A549 (cell line): ENCODE results near the gene POC1A. TPM values are rescaled to one million over a fixed set of nuclear protein-coding genes. Genes with fewer than 3 reads are reported as not detected.

ENCODE experiments used
- ATAC-seq, 2 experiments: fragments of 200-7000 bp in 1 of 2; fragments of >200 bp in 1 of 2; cut with Nextera tagmentation in 1 of 2; cut with Tn5 transposase in 1 of 2; 3 replicates each; pipeline versions ENCODE4 v1.8.0 to v1.9.1; 2018 to 2020; ENCODE audit warnings: mild to moderate bottlenecking in 1 of 2, moderate library complexity in 1 of 2
- CTCF ChIA-PET: fragments of 300-600 bp; sonication (Branson Sonifier 250); formaldehyde crosslinking; extraction: SDS; loops from one replicate; lab custom pipeline; 2021; ENCODE audit warnings: antibody characterized with exemption, inconsistent platforms; lab: Yijun Ruan, JAX
- POLR2A ChIA-PET: fragments of 350-600 bp; formaldehyde crosslinking; extraction: SDS; loops from one replicate; lab custom pipeline; 2021; ENCODE audit warnings: antibody characterized with exemption, inconsistent platforms; lab: Yijun Ruan, JAX
- DNase-seq, 2 experiments: peaks; one replicate each; pipeline versions ENCODE4 v3.0.0 to v3.0.0-alpha.2; 2011 to 2016; ENCODE audit warnings: low read depth in 1 of 2, low spot score in 1 of 2
- FAIRE-seq: peaks from 2 replicates; lab custom pipeline; 2011; peaks lifted over from hg19 to GRCh38; lab: Jason Lieb, UNC
- H3K27ac ChIP-seq, 2 experiments: fragments of >200 bp; sonication (Bioruptor Twin); formaldehyde crosslinking; 3 replicates each; pipeline ENCODE4 v1.5.1; 2016 to 2017
- H3K4me1 ChIP-seq: fragments of >200 bp; sonication (Bioruptor Twin); formaldehyde crosslinking; 3 replicates; pipeline ENCODE4 v1.6.1; 2016
- H3K4me2 ChIP-seq: fragments of >200 bp; sonication (Bioruptor Twin); formaldehyde crosslinking; 3 replicates; pipeline ENCODE4 v1.6.1; 2016
- H3K4me3 ChIP-seq: fragments of >200 bp; sonication (Bioruptor Twin); formaldehyde crosslinking; 3 replicates; pipeline ENCODE4 v1.5.1; 2016
- H3K9me3 ChIP-seq: fragments of >200 bp; sonication (Bioruptor Twin); formaldehyde crosslinking; 3 replicates; pipeline ENCODE4 v1.6.1; 2016
- BCL3 ChIP-seq: fragments of >200 bp; sonication (Bioruptor Twin); formaldehyde crosslinking; IDR thresholded peaks from 3 replicates; pipeline ENCODE4 v1.6.1; 2016
- CBX8 ChIP-seq: fragments of 200-600 bp; sonication (generic); IDR thresholded peaks from 2 replicates; pipeline ENCODE4 v1.6.1; 2016
- CHD4 ChIP-seq: fragments of 200-600 bp; sonication (generic); IDR thresholded peaks from 2 replicates; pipeline ENCODE4 v1.6.1; 2016; ENCODE audit warnings: antibody characterized with exemption, mild to moderate bottlenecking, borderline replicate concordance
- E2F6 ChIP-seq: IDR thresholded peaks from 2 replicates; pipeline ENCODE4 v1.6.1; 2012; ENCODE audit warnings: low read depth, borderline replicate concordance
- FOXS1 ChIP-seq: fragments of 250-450 bp; sonication (Bioruptor Pico); IDR thresholded peaks from 2 replicates; pipeline ENCODE4 v1.5.0; 2020; ENCODE audit warnings: mild to moderate bottlenecking, moderate library complexity
- GATA3 ChIP-seq: IDR thresholded peaks from 2 replicates; pipeline ENCODE4 v1.6.1; 2012; ENCODE audit warnings: borderline replicate concordance
- HEYL ChIP-seq: fragments of 250-450 bp; sonication (Bioruptor Pico); IDR thresholded peaks from 2 replicates; pipeline ENCODE4 v1.8.0; 2021; ENCODE audit warnings: mild to moderate bottlenecking, moderate library complexity
- HMGXB4 ChIP-seq: fragments of 250-450 bp; sonication (Bioruptor Pico); IDR thresholded peaks from 2 replicates; pipeline ENCODE4 v1.5.0; 2021; ENCODE audit warnings: mild to moderate bottlenecking, moderate library complexity, borderline replicate concordance
- HOXA7 ChIP-seq: fragments of 250-450 bp; sonication (Bioruptor Pico); IDR thresholded peaks from 2 replicates; pipeline ENCODE4 v1.5.0; 2020; ENCODE audit warnings: mild to moderate bottlenecking, moderate library complexity
- JUN ChIP-seq, 2 experiments: fragments of >200 bp; sonication (Bioruptor Twin); formaldehyde crosslinking; IDR thresholded peaks; 2 replicates in 1 of 2; 3 replicates in 1 of 2; pipeline ENCODE4 v1.6.1; 2016 to 2017
- JUNB ChIP-seq: fragments of >200 bp; sonication (Bioruptor Twin); formaldehyde crosslinking; IDR thresholded peaks from 2 replicates; pipeline ENCODE4 v1.6.1; 2016
- KDM1A ChIP-seq: fragments of 200-600 bp; sonication (generic); IDR thresholded peaks from 2 replicates; pipeline ENCODE4 v1.6.1; 2016; ENCODE audit warnings: low read depth, mild to moderate bottlenecking
- KDM5A ChIP-seq: fragments of 200-600 bp; sonication (generic); IDR thresholded peaks from 2 replicates; pipeline ENCODE4 v1.6.1; 2016; ENCODE audit warnings: antibody characterized with exemption, mild to moderate bottlenecking
- POLR2A ChIP-seq: IDR thresholded peaks from 2 replicates; pipeline ENCODE4 v1.6.1; 2012; ENCODE audit warnings: mild to moderate bottlenecking, low read length
- POLR2AphosphoS2 ChIP-seq: conservative IDR thresholded peaks from 2 replicates; pipeline ENCODE4 v1.6.1; 2012; ENCODE audit warnings: low read length, improper control_type of control experiment, inconsistent platforms
- RARB ChIP-seq: fragments of 250-450 bp; sonication (Bioruptor Pico); IDR thresholded peaks from 2 replicates; pipeline ENCODE4 v1.8.0; 2021; ENCODE audit warnings: mild to moderate bottlenecking, moderate library complexity
- REST ChIP-seq: fragments of 200-600 bp; sonication (generic); IDR thresholded peaks from 2 replicates; pipeline ENCODE4 v1.6.1; 2016; ENCODE audit warnings: antibody characterized with exemption, mild to moderate bottlenecking, moderate library complexity
- RNF2 ChIP-seq: fragments of 200-600 bp; sonication (generic); IDR thresholded peaks from 2 replicates; pipeline ENCODE4 v1.6.1; 2016; ENCODE audit warnings: low read depth, mild to moderate bottlenecking, antibody characterized with exemption, moderate library complexity, borderline replicate concordance
- TP53 ChIP-seq: fragments of 250-450 bp; sonication (Bioruptor Pico); IDR thresholded peaks from 2 replicates; pipeline ENCODE4 v1.5.0; 2021; ENCODE audit warnings: mild to moderate bottlenecking, moderate library complexity
- ZNF302 ChIP-seq: fragments of 250-450 bp; sonication (Bioruptor Pico); IDR thresholded peaks from 2 replicates; pipeline ENCODE4 v1.9.0; 2021; ENCODE audit warnings: inconsistent platforms, mild to moderate bottlenecking, moderate library complexity
- ZSCAN20 ChIP-seq: fragments of 250-450 bp; sonication (Bioruptor Pico); IDR thresholded peaks from 2 replicates; pipeline ENCODE4 v1.8.0; 2022; ENCODE audit warnings: mild to moderate bottlenecking, moderate library complexity
- WGBS: methylation state at CpG from one replicate; pipeline ENCODE4 v1.1.6; 2017; ENCODE audit errors: missing lambda C conversion rate; 5-methylcytosine and 5-hydroxymethylcytosine counted together
- polyA plus RNA-seq, 4 experiments: library from polyadenylated mRNA; depleted of rRNA in 3 of 4; stranded (reverse); fragments of >200 nt; fragmentation: RNase III in 1 of 4; extraction: RNeasy Plus Mini Kit Qiagen cat#74134 plus additional on column Dnase treatment in 1 of 4; gene quantifications; 2 replicates in 3 of 4; 3 replicates in 1 of 4; pipeline ENCODE4 v1.2.3, GENCODE V29; 2011 to 2017
- TF ChIP-seq, protein P1 (sequence below): IDR thresholded peaks from 2 replicates; pipeline ENCODE4 v1.6.1; 2012

The POC1A gene
- polyA plus RNA-seq, 2 of the 4 experiments (the other 2 are of a cell fraction) = 9.4 to 14.1 TPM

- Histone ChIP-seq H3K4me2 (no peak overlapping the region), H3K27ac (no peak overlapping the region), H3K4me1 (peaks cover 31% of the 10 kb centered on the region), H3K9me3 (no peaks in the 10 kb centered on the region), H3K4me3 (no peak overlapping the region)
- FAIRE-seq (no peak), DNase-seq (no peak), ATAC-seq (no peak)
- TF ChIP-seq KDM1A (no peak), TP53 (CRISPR knock-in tag) (no peak), KDM5A (no peak), REST (no peak), CHD4 (no peak), ZSCAN20 (CRISPR knock-in tag) (no peak), E2F6 (no peak), GATA3 (no peak), HOXA7 (CRISPR knock-in tag) (no peak), HMGXB4 (CRISPR knock-in tag) (no peak)
- ChIA-PET POLR2A (no interaction called here), CTCF (interaction anchor here (4.5 kb wide), 1 partner anchor 24 kb away, joined by 24 read pairs; no protein-coding TSS in a partner anchor)
- WGBS = 66% methylated on average over 10 of the region's 10 CpGs
Observed at GRCh38 chr3:52195823-52196331, 41.7 kb upstream of the POC1A start.

- CTCF ChIA-PET = interaction anchor here (4.5 kb wide), 1 partner anchor 25 kb away, joined by 24 read pairs; no protein-coding TSS in a partner anchor
- no peaks in the 10 kb centered on the region for H3K9me3 ChIP-seq
- H3K27ac ChIP-seq = no peak overlapping the region
- H3K4me1 ChIP-seq = peaks cover 31% of the 10 kb centered on the region
- ATAC-seq = no peak
- no peak for FAIRE-seq
- POLR2A ChIA-PET = interaction anchor here (0.6 kb wide), 1 partner anchor 210 kb away, joined by 3 read pairs; no protein-coding TSS in a partner anchor
- no peak overlapping the region for H3K4me3 ChIP-seq
- no peak overlapping the region for H3K4me2 ChIP-seq
- 72% methylated on average over 3 of the region's 3 CpGs for WGBS
- no peak for TF ChIP-seq POLR2AphosphoS2
- no peak for TF ChIP-seq FOXS1 (CRISPR knock-in tag)
- TF ChIP-seq JUN (IDR thresholded peaks at IDR 0.05) = no peak
- no peak for TF ChIP-seq CBX8
- TF ChIP-seq BCL3 = no peak
- TF ChIP-seq ZNF302 (CRISPR knock-in tag) = no peak
- TF ChIP-seq HEYL = no peak
- no peak for TF ChIP-seq RARB (CRISPR knock-in tag)
- no peak for TF ChIP-seq RNF2
- TF ChIP-seq JUNB = no peak
- TF ChIP-seq POLR2A = no peak
- no peak for TF ChIP-seq HMGXB4 (CRISPR knock-in tag)
- TF ChIP-seq, protein P1, sequence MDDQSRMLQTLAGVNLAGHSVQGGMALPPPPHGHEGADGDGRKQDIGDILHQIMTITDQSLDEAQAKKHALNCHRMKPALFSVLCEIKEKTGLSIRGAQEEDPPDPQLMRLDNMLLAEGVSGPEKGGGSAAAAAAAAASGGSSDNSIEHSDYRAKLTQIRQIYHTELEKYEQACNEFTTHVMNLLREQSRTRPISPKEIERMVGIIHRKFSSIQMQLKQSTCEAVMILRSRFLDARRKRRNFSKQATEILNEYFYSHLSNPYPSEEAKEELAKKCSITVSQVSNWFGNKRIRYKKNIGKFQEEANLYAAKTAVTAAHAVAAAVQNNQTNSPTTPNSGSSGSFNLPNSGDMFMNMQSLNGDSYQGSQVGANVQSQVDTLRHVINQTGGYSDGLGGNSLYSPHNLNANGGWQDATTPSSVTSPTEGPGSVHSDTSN = no peak
- no peak for DNase-seq
Observed at GRCh38 chr3:52195291-52195597, 41.0 kb upstream of the POC1A start.
